ENCODE data around the gene TSHZ2. TPM values are rescaled to one million over a fixed set of nuclear protein-coding genes. Genes with fewer than 3 reads are reported as not detected.
"Not testable (repeated sequence)": the region's sequence is repeated elsewhere in the genome, so short reads cannot be mapped to it uniquely, and the experiment has no call there.

Gene TSHZ2
- total RNA-seq, 1 donor from 2014 or later = 1.9 TPM

- DNase-seq = no peak
Measured at GRCh38 chr20:53425941-53426340, 453.8 kb downstream of the TSHZ2 start.

DNA sequence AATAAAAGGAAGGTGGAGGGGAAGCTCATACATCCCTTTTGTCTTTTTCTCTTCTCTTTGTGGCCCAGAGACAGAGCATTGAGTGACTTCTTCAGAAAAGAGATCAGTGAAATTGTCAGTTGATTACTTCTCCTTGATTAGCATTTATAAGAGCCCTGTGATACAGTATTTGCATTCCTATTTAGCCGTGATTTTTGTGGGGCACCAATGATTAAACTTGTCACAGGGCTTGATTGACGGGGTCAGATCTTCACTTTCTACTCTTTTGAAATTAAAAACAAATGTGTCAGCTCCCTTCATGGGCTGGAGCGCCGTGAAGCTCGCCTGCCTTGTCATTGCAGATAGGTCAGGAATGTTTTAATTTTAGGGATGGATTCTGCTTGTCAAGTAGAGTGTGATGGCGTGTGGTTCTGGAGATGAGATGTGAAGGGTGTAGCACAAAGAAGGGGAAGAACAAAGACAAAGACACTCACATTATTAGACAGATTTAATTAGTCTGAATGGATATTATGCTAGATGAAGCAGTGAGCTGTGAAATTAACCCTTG, 454.7 kb downstream of the TSHZ2 start:
- DNase-seq = no peak

GRCh38 chr20:53427951-53428350, 455.8 kb downstream of the TSHZ2 start:
- no peak for DNase-seq

- DNase-seq = no peak
Measured at GRCh38 chr20:53428588-53428987, 456.4 kb downstream of the TSHZ2 start.

DNA sequence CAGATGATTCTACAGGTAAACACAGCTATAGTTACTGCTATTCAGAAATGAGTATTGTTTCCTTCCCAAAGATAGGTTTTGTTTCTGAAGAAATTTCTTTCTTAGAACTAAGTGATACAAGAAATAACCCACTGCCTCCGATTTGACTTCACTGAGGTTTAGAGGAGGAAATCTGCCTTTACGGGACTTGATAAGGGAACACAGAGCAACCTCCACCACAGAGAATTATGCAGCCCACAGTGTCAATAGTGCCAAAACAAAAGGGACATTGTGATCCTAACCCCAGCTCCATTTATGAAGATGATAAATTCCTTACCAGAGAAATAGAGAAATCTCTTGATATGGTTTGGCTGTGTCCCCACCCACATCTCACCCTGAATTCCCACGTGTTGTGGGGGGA, 456.8 kb downstream of the TSHZ2 start:
- DNase-seq = no peak

DNA sequence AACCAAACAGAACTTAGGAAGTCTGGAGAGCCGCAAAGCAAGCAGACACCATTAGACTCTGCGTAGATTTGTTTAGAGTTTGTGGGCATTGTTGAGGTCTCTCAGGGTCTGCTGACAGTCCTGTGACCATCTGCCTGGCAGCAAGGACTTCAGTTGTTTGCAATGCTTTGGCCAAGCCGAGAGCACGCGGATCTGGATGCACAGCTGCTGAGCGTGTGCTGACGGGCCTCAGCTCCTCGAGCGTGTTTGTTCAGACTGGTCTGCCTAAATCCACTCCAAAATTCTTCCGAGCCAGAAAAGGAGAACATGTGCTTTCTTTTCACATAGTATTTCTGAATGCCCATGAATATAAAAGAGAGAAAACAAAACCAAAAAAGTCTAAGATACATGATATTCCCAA, 462.5 kb downstream of the TSHZ2 start:
- no peak for DNase-seq

GRCh38 chr20:53436927-53437326, 464.8 kb downstream of the TSHZ2 start:
- not testable (repeated sequence) for DNase-seq

DNA sequence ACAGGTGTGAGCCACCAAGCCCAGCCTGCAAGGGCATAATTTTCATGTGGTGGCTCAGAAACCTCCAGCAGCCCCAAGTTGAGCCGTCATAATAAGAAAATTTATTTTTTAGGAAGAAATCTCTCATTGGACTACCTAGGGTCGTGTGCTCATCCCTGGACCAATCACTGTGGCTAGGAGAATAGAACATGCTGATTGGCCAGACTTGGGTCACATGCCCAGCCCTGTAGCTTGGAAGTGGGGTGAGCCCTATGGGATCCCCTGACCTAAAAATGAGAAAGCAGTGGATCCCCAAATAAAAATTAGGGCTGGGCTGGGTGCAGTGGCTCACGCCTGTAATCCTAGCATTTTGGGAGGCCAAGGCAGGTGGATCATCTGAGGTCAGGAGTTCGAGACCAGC, 466.2 kb downstream of the TSHZ2 start:
- DNase-seq = no peak

DNA sequence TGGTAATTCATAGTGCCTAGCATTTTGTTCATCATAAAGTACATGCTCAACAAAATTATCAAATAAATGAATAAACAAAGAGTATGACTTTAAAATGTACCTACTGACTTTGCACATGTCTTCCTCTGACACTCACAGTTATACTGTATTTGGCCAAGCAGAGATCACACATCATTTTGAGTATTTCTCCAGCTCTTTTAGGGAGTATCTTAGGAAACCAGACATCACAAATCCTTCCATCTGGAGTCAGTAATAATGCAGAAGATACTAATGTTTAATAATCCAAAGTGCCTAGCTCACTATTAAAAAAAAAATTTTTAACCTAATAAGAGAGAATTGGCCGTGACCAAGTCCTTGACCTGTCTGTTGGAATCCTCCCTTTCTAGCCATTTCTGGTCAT, 466.9 kb downstream of the TSHZ2 start:
- DNase-seq = no peak

DNA sequence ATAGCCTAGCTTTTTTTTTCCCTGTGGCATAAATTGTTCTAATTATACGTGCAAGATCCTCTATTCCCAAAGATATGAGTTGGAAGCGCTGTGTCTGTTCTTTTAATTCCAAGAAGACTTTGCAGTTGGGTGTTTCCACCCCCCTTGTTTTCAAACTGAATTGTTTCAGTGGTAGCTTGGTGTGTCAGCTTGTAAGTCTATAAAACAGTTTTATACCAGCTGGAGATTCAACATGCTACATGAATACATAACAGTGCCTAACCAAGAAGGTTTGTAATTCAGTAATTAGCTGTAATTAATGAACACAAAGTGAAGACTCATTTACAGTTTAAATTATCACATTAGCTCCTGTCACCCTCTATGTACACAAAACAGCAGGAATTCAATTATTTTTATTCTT, 467.5 kb downstream of the TSHZ2 start:
- DNase-seq = no peak

- DNase-seq = no peak
Measured at GRCh38 chr20:53444401-53445149, 472.4 kb downstream of the TSHZ2 start.

- no peak for DNase-seq
Measured at GRCh38 chr20:53445321-53445731, 473.2 kb downstream of the TSHZ2 start.

DNA sequence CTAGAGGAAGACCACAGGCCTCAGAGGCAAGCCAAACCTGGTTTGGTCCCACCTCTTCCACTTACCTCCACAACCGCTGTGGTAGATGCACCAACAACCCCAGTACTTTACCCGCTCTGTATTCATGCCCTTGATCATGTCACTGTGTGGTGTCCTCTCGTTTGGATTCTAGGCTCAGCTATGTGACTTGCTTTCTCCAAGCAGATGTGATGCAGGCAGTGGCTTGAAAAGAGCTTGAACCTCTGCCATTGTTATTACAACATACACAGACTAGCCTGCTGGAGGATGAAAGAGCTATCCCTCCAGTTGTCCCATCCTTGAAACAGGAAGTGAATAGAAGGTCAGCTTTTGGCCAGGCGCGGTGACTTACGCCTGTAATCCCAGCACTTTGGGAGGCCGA, 473.8 kb downstream of the TSHZ2 start:
- no peak for DNase-seq

- no peak for DNase-seq
Measured at GRCh38 chr20:53447316-53447715, 475.2 kb downstream of the TSHZ2 start.

DNA sequence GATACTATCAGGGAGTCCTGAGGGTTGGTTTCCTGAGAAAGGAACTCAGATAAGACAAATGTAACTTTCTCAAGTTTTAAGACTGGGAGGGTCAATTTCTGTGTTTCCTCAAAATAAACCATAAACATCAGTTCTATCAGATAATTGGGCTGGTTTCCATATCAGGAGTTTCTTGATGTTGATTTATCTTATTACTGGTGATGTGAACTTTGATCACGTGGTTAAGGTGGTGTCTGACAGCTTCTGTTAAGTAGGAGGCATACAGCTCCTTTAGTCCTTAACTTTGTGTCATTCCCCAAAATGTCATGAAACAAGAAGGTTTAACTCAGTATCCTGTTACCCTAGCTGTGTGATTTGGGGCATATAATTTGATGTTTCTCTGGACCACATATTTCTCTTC, 476.3 kb downstream of the TSHZ2 start:
- no peak for DNase-seq

DNA sequence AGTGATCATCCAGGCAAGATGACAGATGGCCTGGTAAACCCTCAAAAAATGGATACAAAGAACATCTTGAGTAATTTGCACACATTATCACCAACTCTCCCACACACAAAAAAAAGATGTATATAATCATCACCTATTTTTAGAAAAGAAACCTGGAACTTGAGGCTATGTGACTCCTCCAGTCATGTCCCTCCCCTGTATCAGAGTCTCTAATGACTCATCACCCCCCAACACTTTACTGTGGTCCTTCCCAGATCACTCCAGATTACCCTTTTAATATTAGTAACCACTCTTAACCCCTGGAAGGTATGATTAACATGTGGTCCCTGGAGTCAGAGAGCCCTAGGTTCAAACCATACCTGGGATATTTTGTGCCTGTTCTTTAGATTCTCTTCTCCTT, 476.7 kb downstream of the TSHZ2 start:
- no peak for DNase-seq

DNA sequence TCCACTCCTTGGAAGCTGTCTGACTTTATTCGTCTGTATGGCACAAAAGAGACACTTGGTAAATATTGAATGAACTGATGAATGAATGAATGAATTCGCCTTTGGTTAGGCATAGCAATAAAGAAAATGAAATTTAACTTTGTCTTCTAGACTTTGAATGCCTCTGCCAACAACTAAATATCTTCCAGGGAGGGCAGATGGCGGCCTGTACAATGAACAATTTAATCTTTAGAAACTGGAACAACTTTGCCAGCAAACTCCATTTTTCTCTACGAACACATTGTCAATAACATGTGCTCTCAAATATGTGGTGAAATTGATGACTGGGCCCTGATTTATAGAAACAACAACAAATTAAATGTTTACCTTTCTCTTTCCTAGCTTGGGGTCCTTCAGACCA, 480.9 kb downstream of the TSHZ2 start:
- no peak for DNase-seq

DNA sequence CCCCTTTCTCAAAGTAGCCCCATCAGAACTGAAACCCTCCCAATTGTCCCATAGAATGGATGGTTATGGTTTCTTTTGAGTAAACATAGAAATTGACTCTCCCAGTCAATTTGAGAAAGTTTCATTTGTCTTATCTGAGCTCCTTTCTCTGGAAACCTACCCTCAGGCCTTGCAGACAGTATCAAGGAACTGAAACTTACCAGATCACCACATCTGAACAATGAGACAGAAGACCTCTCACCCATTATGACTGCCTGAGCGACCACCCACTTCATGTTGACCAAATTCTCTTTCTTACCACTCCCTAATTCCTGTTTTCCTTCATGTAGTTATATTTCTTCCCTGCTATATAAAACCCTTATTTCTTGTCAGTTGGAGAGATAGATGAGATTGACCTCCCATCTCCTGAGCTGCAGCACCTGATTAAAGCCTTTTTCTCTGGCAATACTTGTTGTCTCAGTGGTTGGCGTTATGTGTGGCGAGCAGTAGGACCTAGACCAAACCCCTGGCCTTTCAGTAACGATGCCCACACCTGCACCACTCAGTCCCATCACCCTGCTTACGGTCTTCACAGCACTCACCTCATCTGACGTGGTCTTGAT, 482.6 kb downstream of the TSHZ2 start:
- DNase-seq = no peak

DNA sequence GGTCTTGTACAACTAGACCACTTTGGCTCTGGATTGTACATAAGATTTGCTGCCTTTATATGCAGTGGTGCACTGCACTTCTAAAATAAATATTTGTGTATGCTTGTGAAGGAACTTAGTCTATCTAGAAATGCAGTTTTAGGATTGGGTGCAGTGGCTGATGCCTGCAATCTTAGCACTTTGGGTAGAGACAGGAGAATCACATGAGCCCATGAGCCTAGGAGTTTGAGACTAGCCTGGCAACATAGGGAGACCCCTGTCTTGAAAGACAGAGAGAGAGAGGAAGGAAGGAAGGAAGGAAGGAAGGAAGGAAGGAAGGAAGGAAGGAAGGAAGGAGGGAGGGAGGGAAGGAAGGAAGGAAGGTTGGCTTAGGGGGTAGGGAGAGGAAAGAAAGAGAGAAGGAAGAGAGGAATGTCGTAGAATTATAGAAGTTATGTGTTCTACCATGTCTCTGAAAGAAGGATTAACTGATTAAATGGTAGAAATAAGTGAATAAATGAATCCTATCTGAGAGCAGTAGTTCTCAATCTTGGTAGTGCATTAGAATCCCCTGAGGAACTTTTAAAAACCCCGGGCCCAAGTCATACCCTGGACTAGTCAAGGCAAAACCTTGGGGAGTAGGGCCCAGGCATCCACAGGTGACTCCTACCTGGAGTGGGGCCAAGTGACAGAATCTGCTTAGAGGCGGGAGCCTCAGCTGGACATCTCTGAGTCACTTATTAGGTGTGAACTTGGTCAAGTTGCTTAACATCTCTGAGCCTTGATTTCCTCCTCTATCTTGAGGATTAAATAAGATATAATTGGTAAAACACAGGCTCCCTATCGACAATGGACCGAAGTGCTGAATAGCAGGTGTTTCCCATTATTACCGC, 491.2 kb downstream of the TSHZ2 start:
- no peak for DNase-seq

GRCh38 chr20:53466279-53466678, 494.1 kb downstream of the TSHZ2 start:
- no peak for DNase-seq

DNA sequence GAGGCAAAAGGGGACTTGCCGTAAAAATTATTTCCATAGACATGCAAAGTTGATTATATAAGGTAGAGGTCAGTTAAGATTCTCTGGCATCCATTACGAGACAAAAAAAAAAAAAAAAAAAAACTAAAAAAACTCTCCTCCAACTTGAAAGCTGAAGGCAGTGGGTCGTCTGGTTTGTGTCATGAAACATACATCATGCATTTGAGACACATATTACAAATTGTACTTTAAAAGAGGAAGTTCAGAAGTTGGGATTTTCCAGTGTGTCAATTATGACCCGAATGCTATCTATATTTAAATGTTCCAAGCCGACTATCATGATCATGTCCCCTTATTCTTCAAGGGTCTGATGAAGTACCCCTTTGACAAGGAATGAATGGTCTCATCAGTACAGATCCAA, 496.4 kb downstream of the TSHZ2 start:
- no peak for DNase-seq

- not testable (repeated sequence) for DNase-seq
Measured at GRCh38 chr20:53472859-53473258, 500.7 kb downstream of the TSHZ2 start.

DNA sequence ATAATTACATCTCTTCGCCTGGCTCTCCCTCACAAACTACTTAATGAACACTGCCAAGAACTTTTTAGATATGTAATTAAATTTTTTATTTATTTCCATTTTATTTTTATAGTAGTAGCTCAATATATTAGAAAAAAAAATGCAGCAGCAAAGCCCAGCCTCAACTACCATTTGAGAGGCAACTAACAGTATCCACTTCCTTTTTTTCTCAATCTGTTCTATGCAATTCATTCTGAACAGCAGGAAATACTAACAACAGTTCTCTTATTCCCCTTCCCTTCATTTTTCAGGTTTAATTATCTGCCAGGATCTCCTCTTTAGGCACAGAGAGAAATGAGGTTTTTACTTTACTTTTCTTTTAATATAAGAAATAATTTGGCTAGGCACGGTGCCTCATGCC, 508.8 kb downstream of the TSHZ2 start:
- no peak for DNase-seq

Data from dermis blood vessel endothelial cell (primary cell).